GM12874 (cell line): ENCODE results near the gene CNTNAP3B.
"Not testable (repeated sequence)": the region's sequence is repeated elsewhere in the genome, so short reads cannot be mapped to it uniquely, and the experiment has no call there.

Experiments
- TF ChIP-seq, protein P1 (sequence below): IDR thresholded peaks from 2 replicates; pipeline ENCODE4 v1.5.1; 2011; ENCODE audit warnings: low read depth, mild to moderate bottlenecking, control low read depth, low read length, moderate library complexity; ENCODE audit not compliant: insufficient read depth

CNTNAP3B gene

DNA sequence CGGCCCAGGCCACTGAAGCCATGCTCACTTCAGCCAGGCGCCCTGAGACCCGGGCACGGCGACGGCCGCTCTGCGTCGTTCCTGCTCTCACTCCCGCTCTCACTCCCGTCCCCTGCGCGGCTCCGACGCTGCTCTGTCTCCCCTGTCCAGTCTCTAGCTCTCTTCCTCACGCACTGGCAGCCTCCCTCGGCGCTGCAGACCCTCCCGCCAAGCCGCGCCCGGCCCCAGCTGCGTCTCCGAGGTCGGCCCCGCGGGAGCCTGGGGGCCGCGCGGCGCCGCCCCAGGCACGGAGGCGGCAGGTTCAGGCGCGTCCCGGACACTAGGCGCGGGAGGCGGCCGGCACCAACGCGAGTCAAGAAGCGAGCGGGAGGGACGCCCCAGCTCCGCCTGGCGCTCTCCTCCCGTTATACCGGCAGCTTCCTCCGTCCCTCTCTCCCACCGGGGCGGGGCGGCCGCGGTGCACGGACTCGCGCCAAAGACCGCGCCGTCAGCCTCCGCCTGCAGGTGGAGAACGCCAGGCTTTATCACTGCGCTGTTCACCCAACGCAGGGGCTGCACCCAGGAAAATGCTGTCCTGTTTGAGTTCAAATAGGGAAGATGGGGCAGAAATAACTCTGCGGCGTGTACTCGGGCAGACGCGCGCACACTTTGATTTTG is at the start of gene CNTNAP3B:
CNTNAP3B (minus strand) TSS at position 354 of the 657 bp plus-strand sequence; CDS start at position 22, 332 bp downstream.
- TF ChIP-seq, protein P1, sequence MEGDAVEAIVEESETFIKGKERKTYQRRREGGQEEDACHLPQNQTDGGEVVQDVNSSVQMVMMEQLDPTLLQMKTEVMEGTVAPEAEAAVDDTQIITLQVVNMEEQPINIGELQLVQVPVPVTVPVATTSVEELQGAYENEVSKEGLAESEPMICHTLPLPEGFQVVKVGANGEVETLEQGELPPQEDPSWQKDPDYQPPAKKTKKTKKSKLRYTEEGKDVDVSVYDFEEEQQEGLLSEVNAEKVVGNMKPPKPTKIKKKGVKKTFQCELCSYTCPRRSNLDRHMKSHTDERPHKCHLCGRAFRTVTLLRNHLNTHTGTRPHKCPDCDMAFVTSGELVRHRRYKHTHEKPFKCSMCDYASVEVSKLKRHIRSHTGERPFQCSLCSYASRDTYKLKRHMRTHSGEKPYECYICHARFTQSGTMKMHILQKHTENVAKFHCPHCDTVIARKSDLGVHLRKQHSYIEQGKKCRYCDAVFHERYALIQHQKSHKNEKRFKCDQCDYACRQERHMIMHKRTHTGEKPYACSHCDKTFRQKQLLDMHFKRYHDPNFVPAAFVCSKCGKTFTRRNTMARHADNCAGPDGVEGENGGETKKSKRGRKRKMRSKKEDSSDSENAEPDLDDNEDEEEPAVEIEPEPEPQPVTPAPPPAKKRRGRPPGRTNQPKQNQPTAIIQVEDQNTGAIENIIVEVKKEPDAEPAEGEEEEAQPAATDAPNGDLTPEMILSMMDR = not testable (repeated sequence)

DNA sequence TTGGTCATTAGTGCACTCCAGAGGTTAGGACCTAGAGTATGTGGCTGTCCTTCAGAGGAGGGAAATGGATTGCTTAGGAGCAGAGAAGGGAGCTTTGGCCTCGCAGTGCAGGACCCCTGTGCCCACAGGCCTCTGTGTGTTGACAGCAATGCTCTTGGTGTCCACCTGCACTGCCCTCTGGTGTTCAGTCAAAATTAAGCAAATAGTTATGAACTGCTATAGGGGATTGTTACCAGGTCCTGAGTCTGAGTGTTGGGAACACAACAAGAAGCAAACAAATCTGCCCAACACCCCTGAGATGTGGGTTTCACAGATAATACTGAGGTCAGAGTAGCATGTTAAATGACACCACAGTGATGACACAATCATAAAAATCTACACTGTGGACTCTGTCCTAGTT is 31.1 kb upstream of the CNTNAP3B start:
- TF ChIP-seq, protein P1 = 0 out of 2 replicates have a peak, but pooled peaks have one; percentile 10
